T-helper 1 cell treated with Interleukin-12 subunit alpha and Interleukin-12 subunit beta and Interleukin-4 antibody, amounts not matched to agents 30 ng/mL and 1 ng/mL, for 36 hours (primary cell): ENCODE results near the gene PLA2G2A. TPM values are rescaled to one million over a fixed set of nuclear protein-coding genes. Genes with fewer than 3 reads are reported as not detected.
"Not testable (repeated sequence)": the region's sequence is repeated elsewhere in the genome, so short reads cannot be mapped to it uniquely, and the experiment has no call there.

Source experiments
- intact Hi-C: fragments of 100-400 bp; cut with micrococcal nuclease; formaldehyde crosslinking; loops from one replicate; pipeline ENCODE4 v1.15.1; 2024
- total RNA-seq: library from RNA; stranded (reverse); gene quantifications from 2 replicates; pipeline ENCODE4 v1.2.3, GENCODE V29; 2022

PLA2G2A gene, protein sequence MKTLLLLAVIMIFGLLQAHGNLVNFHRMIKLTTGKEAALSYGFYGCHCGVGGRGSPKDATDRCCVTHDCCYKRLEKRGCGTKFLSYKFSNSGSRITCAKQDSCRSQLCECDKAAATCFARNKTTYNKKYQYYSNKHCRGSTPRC
- total RNA-seq: not detected in 2 replicates

DNA sequence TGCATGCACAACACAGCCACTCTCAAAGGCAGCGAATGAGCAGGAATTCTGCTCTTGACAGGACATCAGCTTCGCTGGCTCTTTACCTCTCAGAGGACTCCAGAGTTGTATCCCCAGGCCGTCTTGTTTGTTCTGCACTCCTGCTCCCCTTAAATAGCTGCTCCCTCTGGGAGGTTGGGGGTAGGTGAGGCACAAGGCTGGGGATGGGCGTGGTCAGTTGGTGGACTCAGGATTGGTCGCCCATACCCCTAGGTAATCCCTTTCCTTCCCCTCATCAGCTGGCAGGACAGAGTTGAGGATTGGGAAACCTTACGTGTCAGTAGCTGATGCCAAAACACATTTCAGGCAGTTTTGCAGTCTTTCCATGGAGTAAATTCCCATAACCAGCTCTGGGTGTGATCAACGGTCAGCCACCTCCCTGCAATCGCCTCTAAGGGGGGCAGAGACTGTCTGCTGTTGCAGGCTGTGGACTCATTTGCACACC lies at the start of gene PLA2G2A:
PLA2G2A (minus strand) TSS at position 125 of the 484 bp plus-strand sequence. CDS start 845 bp downstream, outside the sequence.
- intact Hi-C loops: no loop called here

DNA sequence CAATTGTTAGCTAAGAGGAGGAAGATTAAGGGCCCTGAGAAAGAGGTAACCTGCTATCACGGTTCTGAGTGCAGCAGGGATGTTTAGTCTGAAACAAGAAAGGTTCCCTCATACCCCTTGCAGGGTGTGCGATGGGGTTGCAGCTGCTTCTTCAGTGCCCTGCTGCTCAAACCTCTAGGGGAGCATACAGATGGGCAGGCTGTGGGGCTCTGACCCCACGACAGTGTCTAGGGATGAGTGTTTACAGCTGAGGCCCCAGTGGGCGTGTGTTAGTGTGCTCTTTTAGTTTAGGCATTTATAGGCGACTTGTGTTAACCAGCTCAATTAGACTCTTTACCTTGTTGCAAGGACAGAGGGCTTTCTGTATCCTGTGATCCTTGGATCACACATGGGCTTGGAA lies 49.3 kb upstream of the PLA2G2A start:
- intact Hi-C loops: no loop called here

DNA sequence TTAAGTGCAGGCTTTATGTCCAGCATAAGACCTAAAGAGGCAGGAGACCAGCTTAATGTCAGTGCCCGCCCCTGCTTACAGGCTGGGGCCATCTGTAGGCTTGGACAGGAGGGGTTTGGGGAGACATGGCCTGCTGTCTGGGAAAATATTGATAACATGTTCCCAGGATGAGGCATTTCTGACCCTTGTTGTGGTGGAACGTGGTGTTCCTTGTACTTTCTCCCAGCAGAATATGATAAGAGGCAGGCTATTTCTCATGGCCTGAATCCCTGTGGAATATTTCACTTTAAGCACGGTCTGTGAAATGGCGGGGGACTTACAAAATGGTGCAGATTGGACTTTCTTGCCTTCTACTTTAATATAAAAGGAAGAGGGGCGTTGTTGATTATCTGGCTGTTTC lies 48.7 kb upstream of the PLA2G2A start:
- intact Hi-C loops: no loop called here

DNA sequence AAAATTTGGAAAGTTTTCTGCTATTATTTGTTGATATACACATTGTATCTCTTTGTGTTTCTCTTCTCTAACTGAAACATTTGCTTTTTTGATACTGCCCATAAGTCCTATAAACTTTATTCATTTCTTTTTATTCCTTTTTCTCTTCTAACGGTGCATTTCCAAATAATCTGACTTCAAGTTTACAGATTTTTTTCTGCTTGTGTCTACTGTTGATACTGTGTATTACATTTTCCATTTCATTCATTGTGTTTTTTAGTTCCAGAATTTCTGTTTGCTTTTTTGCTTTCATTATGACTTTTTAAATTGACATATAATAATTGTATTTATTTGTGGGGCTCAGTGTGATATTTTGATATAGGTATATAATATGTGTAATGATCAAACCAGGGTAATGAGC lies 38.3 kb upstream of the PLA2G2A start:
- intact Hi-C loops: no loop called here

DNA sequence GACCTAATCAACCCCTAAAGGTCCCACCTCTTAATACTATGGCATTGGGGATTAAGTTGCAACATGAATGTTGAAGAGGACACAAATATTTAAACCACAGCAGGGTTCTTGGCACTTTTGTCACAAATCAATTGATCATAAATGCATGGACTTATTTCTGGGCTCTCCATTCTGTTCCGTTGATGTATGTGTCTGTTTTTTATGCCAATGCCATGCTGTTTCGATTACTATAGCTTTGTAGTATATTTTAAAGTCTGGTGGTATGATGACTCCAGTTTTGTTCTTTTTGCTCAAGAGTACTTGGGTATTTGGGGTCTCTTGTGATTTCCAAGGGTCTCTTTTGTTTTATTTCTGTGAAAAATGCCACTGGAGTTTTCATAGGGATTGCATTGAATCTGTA lies 34.7 kb upstream of the PLA2G2A start:
- intact Hi-C loops: no loop called here

DNA sequence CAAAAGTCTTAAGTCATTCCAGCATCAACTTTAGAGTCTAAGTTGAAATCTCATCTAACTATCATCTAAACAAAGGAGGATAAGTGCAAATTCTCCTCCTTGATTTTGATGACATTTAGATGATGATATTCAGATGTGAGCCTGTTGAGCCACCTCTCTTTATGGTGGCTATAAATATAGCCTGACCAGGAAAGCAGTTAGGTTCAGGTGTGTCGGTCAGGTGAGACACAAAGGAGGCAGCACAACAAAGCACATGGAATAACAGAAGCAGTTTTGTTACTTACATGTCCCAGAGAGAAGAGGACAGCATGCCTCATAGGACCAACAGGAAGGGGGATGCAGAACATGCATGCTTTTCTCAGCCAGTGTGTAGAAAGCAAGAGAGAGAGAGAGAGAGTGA lies 30.6 kb upstream of the PLA2G2A start:
- intact Hi-C loops: no loop called here

DNA sequence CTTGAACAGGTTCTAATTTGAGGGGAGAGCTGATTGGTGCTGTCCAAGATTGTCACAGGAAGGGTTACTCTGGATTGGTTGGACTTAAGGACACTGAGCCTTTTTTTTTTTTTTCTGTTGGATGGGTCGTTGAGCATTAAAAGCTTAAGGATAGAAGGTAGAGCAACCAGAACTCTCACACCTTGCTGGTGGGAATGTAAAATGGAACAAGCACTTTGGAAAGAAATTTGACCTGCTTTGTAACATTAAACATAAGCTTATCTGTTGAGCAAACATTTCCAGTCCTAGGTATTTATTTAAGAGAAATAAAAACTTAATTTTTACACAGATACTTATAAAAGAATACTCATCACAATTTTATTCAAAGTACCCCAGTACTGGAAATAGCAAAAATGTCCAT lies 29.8 kb upstream of the PLA2G2A start:
- intact Hi-C loops: no loop called here

DNA sequence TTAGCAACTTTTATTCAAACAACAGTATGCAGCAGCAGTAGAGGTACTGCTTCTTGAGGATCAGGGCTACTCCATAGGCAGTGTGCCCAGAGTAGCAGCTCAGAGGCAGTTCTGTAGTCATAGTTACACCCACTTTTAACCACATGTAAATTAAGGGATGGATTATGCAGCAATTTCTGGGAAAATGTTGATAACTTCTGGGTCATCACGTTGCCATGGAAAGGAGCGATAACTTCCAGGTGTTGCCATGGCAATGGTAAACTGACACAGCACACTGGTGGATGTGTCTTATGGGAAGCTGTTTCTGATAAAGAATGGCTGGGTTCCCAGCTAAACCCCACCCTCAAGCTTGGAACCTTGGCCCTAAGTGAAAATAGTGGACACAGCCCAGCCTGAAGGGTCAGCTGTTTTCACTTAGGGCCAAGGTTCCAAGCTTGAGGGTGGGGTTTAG lies 29.0 kb upstream of the PLA2G2A start:
- intact Hi-C loops: no loop called here

DNA sequence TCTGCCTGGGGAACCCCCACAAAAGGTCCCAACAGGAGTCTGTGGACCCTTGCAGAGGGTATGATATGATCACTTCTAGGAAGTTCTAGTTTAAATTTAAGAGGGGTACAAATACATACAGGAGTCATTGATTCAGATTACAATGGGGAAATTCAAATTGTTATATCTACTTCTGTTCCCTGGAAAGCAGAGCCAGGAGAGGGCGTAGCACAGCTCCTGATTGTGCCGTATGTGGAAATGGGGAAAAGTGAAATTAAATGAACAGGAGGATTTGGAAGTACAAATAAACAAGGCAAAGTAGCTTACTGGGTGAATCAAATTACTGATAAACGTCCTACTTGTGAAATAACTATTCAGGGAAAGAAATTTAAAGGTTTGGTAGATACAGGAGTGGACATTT lies 19.4 kb upstream of the PLA2G2A start:
- intact Hi-C loops: not testable (repeated sequence)

DNA sequence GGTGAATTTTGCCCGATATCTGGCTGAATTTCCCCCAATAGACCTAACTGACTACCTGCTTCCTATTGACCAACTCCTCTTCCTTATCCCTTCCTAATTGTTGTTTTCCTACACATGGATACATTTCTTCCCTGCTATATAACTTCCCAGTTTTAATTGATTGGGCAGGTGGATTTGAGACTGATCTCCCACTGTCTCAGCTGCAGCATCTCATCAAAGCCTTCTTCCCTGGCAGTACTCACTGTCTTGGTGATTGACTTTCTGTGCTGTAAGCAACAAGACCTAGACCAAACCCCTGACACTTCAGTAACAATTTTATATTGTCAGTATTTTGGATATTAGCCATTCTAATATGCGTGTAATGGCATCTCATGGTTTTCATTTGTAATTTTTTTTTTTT lies 11.3 kb upstream of the PLA2G2A start:
- intact Hi-C loops: no loop called here

DNA sequence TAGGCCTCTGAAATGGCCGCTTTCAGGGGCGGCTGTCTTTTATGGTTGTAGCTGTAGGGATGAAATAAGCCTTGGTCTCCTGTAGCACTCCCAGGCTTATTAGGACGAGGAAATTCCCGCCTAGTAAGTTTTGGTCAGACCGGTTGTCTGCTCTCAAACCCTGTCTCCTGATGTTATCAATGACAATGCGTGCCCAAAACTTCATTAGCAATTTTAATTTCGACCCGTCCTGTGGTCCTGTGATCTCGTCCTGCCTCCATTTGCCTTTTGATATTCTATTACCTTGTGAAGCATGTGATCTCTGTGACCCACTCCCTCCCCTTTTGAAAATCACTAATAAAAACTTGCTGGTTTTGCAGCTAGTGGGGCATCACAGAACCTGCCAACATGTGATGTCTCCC lies 10.8 kb upstream of the PLA2G2A start:
- intact Hi-C loops: not testable (repeated sequence)

DNA sequence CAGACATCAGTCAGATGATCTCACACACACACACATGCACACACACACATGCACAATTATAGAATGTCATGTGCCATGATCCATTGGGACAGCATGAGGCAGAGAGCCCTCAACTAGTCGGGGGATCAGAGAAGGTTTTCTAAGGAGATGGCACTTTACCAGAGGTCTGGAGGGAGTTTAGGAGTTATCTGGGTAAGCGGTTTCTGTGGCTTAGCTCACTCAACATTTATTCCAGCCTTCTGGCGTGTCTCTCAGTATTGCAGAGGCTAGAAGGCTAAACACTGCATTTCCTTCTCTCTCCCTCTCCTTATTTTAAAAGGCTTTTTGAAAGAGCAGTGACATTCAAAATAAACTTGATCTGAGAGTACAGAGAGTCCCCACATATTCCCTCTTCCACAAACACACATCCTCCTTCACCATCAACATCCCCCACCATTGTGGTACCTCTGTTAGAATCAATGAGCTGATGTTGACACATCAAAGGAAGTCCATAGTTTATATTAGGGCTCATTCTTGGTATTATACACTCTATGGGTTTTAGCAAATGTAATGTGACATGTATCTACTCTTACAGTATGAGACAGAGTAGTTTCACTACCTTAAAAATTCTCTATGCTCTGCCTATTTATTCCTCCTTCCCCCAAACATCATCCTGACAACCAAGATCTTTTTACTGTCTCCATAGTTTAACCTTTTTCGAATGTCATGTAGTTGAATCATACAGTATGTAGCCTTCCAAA lies 9.0 kb upstream of the PLA2G2A start:
- intact Hi-C loops: no loop called here

DNA sequence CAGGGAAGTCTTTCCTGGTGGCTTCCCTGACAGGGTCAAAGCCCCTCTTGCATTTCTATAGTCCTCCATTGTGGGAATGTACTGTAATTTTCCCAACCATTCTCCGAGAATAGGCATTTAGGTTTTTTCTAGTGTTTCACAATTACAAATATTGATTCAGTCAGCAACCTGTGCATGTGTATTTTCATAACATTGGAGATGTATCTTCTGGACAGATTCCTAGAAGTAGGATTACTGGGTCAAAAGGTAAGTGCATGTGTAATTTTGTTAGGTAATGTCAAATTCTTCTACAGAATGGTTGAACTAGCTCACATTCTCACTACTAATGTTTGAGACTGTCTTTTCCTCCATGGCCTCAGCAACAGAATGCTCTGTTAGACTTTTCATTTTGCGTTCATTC lies 8.3 kb upstream of the PLA2G2A start:
- intact Hi-C loops: no loop called here

DNA sequence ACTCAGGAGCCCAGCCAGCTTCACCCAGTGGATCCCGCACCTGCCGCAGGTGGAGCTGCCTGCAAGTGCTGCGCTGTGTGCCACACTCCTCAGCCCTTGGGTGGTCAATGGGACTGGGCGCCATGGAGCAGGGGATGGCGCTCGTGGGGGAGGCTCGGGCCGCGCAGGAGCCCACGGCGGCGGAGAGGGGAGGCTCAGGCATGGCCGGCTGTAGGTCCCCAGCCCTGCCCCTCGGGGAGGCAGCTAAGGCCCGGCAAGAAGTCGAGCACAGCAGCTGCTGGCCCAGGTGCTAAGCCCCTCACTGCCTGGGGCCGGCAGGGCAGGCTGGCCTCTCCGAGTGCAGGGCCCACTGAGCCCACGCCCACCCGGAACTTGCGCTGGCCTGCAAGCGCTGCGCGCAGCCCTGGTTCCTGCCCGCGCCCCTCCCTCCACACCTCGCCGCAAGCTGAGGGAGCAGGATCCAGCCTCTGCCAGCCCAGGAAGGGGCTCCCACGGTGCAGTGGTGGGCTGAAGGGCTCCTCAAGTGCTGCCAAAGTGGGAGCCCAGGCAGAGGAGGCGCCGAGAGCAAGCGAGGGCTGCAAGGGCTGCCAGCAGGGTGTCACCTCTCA lies 5.1 kb upstream of the PLA2G2A start:
- intact Hi-C loops: not testable (repeated sequence)

DNA sequence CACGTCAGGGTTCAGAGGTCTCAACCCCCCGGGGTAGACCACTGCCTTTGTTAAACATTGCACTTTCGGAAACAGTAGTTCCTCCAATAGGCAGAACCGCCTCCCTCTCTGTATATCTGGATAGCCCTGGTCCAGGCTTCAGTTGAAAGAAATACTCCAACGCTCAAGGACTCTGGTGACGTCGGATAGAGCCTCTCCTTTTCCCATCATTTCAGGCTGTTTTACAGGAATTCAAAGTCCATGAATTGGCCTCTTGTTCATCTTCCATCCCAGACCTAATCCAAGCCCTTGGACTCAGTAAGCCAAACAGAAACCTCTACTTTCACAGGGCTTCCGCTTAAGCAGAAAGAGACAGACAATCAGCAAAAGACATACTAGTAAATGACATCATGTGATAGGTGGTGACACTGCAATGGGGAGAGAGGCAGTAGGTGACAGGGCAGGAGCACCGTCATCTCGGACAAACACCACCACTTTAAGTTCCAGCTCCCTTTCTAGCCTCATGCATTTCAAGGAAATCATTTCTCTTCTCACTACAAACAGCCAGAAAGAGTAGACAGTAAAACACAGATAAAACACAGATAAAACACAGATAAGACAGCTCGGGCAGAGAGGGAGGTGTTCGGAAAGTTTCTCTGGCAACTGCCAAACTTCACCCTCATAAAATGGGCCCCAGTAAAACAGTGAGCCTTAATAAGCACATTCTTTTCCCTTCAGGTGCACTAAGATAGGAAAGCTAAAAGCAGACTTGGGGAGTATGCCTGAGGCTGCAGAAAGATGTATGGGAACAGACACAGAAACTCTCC lies 2.3 kb upstream of the PLA2G2A start:
- intact Hi-C loops: no loop called here

DNA sequence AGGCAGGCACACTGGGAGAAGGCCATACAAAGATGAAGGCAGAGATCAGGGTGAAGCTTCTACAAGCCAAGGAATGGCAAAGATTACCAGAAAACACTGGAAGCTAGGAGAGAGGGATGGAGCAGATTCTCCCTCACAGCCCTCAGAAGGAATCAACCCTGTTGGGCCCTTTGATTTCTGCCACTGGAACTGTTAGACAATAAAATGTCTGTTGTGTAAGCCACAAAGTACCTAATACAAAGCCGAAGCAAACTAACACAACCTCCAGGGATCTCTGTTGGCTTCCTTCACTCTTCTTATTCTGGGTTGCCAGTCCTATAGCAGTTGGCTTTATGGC lies 1.7 kb upstream of the PLA2G2A start:
- intact Hi-C loops: no loop called here

DNA sequence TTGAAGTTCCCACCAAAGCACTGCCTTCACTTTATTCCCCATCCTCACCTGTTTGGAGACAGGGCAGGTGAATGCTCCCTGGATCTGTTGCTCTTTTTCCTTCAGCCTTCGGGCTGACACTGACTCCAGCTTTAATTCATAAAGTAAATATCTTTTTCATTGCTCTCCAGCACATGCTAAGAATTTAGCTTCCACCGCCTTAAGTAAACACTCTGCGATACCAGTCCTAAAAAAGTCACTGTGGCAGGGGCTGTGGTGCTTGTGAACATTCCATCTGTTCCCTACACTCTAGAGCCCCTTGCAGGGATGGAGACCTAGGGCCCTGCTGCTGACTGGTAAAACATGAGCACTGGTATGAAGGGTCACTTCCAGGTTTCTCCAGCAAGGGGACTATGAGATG lies 896 bp upstream of the PLA2G2A start:
- intact Hi-C loops: no loop called here

DNA sequence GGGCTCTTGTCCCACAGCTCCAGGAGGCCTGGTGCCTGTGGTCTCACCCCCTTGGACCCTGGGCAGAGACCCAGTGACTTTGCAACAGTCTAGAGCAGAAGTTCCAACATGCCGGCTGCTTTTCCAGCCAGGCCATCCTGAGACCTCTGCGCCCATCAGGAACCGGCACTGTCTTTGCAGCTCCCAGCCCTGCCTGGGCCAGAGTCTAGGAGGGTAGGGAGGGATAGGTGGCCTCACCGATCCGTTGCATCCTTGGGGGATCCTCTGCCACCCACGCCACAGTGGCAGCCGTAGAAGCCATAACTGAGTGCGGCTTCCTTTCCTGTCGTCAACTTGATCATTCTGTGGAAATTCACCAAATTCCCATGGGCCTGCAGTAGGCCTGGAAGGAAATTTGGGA lies 1.3 kb downstream of the PLA2G2A start:
- intact Hi-C loops: no loop called here

DNA sequence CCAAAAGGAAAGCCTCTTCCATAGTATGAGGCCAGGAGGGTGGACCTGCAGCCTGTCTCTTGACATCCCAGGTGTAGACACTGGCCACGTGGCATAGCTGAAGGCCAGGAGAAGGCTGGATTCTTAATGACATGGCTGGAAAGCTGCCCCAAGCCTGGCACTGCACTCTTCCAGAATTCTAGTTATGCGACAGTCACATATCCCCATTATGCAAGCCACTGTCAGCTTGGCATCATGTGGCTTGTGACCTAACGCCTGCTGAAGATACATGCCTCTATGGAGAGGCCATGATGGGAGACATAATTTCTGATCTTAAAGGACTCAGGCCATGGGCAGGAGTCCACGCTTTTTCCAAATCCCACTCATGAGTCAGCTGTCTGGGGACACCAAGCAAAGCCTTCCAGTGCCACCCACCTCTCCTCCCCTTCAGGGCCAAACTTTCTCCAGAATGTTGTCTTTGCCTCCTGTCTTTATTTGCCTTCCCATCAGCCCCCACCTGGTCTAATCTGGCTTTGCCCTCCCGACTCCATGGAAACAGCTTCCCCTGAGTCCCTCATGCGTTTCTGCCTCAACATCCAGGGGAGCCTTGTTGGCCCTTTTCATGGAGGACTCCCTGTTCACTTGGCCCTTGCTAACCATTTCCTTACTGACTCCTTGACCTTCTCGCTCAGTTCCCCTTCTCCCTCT lies 3.0 kb downstream of the PLA2G2A start:
- intact Hi-C loops: no loop called here

DNA sequence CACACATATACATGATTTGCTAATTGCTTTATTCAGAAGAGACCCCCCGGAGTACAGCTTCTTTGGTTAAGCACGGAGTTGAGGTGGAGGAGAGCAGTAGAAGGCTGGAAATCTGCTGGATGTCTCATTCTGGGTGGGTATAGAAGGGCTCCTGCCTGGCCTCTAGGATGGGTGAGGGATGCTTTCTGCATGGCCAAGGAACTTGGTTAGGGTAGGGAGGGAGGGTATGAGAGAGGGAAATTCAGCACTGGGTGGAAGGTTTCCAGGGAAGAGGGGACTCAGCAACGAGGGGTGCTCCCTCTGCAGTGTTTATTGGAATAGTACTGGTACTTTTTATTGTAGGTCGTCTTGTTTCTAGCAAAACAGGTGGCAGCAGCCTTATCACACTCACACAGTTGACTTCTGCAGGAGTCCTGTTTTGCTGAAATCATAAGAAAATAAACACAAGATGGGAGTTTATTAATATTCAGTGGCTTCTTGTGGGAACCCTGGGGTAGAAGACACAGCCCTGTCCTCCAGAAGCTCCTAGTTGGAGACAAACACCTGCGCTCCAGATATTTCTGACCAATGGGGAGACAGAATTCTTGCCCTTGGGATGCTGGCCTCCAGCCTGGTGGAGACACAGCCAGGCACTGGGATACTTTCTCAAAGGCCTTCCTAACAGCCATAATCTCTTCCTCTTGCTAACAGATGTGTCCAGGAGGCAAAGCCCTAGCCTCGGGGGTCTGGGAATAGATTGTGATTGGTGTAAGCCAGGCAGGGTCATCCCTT lies 3.8 kb downstream of the PLA2G2A start:
- intact Hi-C loops: loop anchor here (1.0 to 2.0 kb wide), 2 partner anchors 177 to 219 kb away; no protein-coding TSS in a partner anchor
